HUES48 (cell line): ENCODE measurements around the gene GP9.

ENCODE experiments used
- H3K27ac ChIP-seq: one replicate; pipeline ENCODE4 v1.7.0; 2013; ENCODE audit warnings: low read depth, low read length, inconsistent platforms
- H3K27me3 ChIP-seq: 2 replicates; pipeline ENCODE4 v1.6.1; 2013; ENCODE audit warnings: mild to moderate bottlenecking, low read length; ENCODE audit not compliant: control insufficient read depth, insufficient read depth
- H3K36me3 ChIP-seq: 2 replicates; pipeline ENCODE4 v1.6.1; 2013; ENCODE audit warnings: low read length; ENCODE audit not compliant: control insufficient read depth, insufficient read depth
- H3K4me1 ChIP-seq: 2 replicates; pipeline ENCODE4 v1.6.1; 2013; ENCODE audit warnings: mild to moderate bottlenecking, low read length; ENCODE audit not compliant: control insufficient read depth, insufficient read depth
- H3K4me3 ChIP-seq: 2 replicates; pipeline ENCODE4 v1.5.1; 2013; ENCODE audit warnings: mild to moderate bottlenecking, low read depth, low read length
- H3K9ac ChIP-seq: 2 replicates; pipeline ENCODE4 v1.6.1; 2013; ENCODE audit warnings: mild to moderate bottlenecking, low read depth, low read length, moderate library complexity
- H3K9me3 ChIP-seq: 2 replicates; pipeline ENCODE4 v1.6.1; 2013; ENCODE audit warnings: low read length; ENCODE audit not compliant: control insufficient read depth, insufficient read depth

Gene GP9

GRCh38 chr3:129038121-129038855 is 22.3 kb upstream of the GP9 start:
- no peaks in the 10 kb centered on the region for H3K27me3 ChIP-seq
- no peak overlapping the region for H3K4me3 ChIP-seq
- no peak overlapping the region for H3K27ac ChIP-seq
- no peaks in the 10 kb centered on the region for H3K9me3 ChIP-seq
- no peaks in the 10 kb centered on the region for H3K36me3 ChIP-seq
- H3K9ac ChIP-seq: no peak overlapping the region
- H3K4me1 ChIP-seq: peaks cover 9% of the 10 kb centered on the region

- Histone ChIP-seq H3K9ac (no peak overlapping the region), H3K9me3 (no peaks in the 10 kb centered on the region), H3K4me1 (peaks cover 9% of the 10 kb centered on the region), H3K27me3 (no peaks in the 10 kb centered on the region), H3K4me3 (no peak overlapping the region), H3K36me3 (no peaks in the 10 kb centered on the region), H3K27ac (no peak overlapping the region)
These were observed 21.1 kb upstream of the GP9 start for GRCh38 chr3:129039271-129040038.

- Histone ChIP-seq H3K9ac (no peak overlapping the region), H3K27me3 (no peaks in the 10 kb centered on the region), H3K27ac (no peak overlapping the region), H3K4me3 (no peak overlapping the region), H3K36me3 (no peaks in the 10 kb centered on the region), H3K9me3 (no peaks in the 10 kb centered on the region), H3K4me1 (peaks cover 9% of the 10 kb centered on the region)
These were observed 20.6 kb upstream of the GP9 start for GRCh38 chr3:129040039-129040336.

- peaks cover 9% of the 10 kb centered on the region for H3K4me1 ChIP-seq
- H3K27ac ChIP-seq: no peak overlapping the region
- H3K36me3 ChIP-seq: no peaks in the 10 kb centered on the region
- H3K9me3 ChIP-seq: no peaks in the 10 kb centered on the region
- no peak overlapping the region for H3K4me3 ChIP-seq
- H3K27me3 ChIP-seq: no peaks in the 10 kb centered on the region
- no peak overlapping the region for H3K9ac ChIP-seq
These were observed 19.8 kb upstream of the GP9 start for GRCh38 chr3:129040579-129041300.

GRCh38 chr3:129045675-129046036 is 14.9 kb upstream of the GP9 start:
- H3K4me3 ChIP-seq: no peak overlapping the region

GRCh38 chr3:129046037-129046731 is 14.4 kb upstream of the GP9 start:
- peaks cover 6% of the 10 kb centered on the region; the same call in 1 of the 2 replicates for H3K4me1 ChIP-seq
- no peak overlapping the region for H3K27ac ChIP-seq
- no peak overlapping the region for H3K9ac ChIP-seq
- no peaks in the 10 kb centered on the region for H3K36me3 ChIP-seq
- no peak overlapping the region for H3K4me3 ChIP-seq
- H3K27me3 ChIP-seq: no peaks in the 10 kb centered on the region
- peaks cover 4% of the 10 kb centered on the region; the same call in 1 of the 2 replicates for H3K9me3 ChIP-seq

More at GRCh38 chr3:129045675-129046036, 14.9 kb upstream of the GP9 start:
- no peak overlapping the region for H3K9ac ChIP-seq
- peaks cover 6% of the 10 kb centered on the region; the same call in 1 of the 2 replicates for H3K4me1 ChIP-seq
- no peak overlapping the region for H3K27ac ChIP-seq
- H3K27me3 ChIP-seq: no peaks in the 10 kb centered on the region
- peaks cover 4% of the 10 kb centered on the region; the same call in 1 of the 2 replicates for H3K9me3 ChIP-seq
- H3K36me3 ChIP-seq: no peaks in the 10 kb centered on the region

GRCh38 chr3:129046732-129047552 is 13.6 kb upstream of the GP9 start:
- Histone ChIP-seq H3K27me3 (no peaks in the 10 kb centered on the region), H3K27ac (no peak overlapping the region), H3K36me3 (no peaks in the 10 kb centered on the region), H3K4me1 (peaks cover 6% of the 10 kb centered on the region; the same call in 1 of the 2 replicates), H3K4me3 (no peak overlapping the region), H3K9ac (no peak overlapping the region), H3K9me3 (peaks cover 4% of the 10 kb centered on the region; the same call in 1 of the 2 replicates)

GRCh38 chr3:129047553-129047839 is 13.1 kb upstream of the GP9 start:
- Histone ChIP-seq H3K36me3 (no peaks in the 10 kb centered on the region), H3K4me1 (0 out of 2 replicates have a peak, but pooled peaks cover 1% of the 10 kb centered on the region), H3K4me3 (no peak overlapping the region), H3K9me3 (peaks cover 4% of the 10 kb centered on the region; the same call in 1 of the 2 replicates), H3K27ac (no peak overlapping the region), H3K27me3 (no peaks in the 10 kb centered on the region), H3K9ac (no peak overlapping the region)

GRCh38 chr3:129050556-129051295 is 9.9 kb upstream of the GP9 start:
- no peak overlapping the region for H3K9ac ChIP-seq
- no peaks in the 10 kb centered on the region for H3K36me3 ChIP-seq
- H3K27me3 ChIP-seq: no peaks in the 10 kb centered on the region
- no peak overlapping the region for H3K27ac ChIP-seq
- H3K9me3 ChIP-seq: peaks cover 4% of the 10 kb centered on the region; the same call in 1 of the 2 replicates
- H3K4me3 ChIP-seq: no peak overlapping the region
- H3K4me1 ChIP-seq: no peaks in the 10 kb centered on the region
